ENCODE measurements around the gene HMGCR.

DNA sequence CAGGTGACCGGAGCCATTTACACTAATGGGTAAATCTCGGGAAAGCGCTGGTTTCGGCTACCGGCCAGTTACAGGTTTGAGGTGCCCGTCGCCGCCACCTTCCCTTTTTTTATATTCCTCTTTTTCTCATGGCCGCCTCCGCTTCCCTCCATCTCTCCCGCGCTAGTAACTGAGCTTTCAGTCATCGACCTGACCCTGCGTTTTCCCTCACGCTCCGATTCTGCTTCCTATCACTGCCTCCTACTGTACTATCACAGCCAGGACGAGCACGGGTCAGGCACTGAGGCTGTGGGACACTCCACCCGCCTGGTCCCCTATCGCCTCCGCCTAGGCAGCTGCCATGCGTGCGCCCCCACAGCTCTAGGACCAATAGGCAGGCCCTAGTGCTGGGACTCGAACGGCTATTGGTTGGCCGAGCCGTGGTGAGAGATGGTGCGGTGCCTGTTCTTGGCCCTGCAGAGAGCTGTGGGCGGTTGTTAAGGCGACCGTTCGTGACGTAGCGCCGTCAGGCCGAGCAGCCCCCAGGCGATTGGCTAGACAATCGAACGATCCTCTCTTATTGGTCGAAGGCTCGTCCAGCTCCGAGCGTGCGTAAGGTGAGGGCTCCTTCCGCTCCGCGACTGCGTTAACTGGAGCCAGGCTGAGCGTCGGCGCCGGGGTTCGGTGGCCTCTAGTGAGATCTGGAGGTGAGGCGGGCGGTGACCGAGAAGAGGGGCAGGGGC, at the start of gene HMGCR:
- TF ChIP-seq, protein P1, sequence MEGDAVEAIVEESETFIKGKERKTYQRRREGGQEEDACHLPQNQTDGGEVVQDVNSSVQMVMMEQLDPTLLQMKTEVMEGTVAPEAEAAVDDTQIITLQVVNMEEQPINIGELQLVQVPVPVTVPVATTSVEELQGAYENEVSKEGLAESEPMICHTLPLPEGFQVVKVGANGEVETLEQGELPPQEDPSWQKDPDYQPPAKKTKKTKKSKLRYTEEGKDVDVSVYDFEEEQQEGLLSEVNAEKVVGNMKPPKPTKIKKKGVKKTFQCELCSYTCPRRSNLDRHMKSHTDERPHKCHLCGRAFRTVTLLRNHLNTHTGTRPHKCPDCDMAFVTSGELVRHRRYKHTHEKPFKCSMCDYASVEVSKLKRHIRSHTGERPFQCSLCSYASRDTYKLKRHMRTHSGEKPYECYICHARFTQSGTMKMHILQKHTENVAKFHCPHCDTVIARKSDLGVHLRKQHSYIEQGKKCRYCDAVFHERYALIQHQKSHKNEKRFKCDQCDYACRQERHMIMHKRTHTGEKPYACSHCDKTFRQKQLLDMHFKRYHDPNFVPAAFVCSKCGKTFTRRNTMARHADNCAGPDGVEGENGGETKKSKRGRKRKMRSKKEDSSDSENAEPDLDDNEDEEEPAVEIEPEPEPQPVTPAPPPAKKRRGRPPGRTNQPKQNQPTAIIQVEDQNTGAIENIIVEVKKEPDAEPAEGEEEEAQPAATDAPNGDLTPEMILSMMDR (IDR thresholded peaks at IDR 0.05; ENCODE audit: insufficient read depth, low read length) = peak; percentile 1
- TF ChIP-seq POLR2AphosphoS5 (IDR thresholded peaks at IDR 0.05; ENCODE audit: low read depth) (peak; percentile 44), GABPA (IDR thresholded peaks at IDR 0.05; ENCODE audit: low read depth) (no peak)
- TF ChIP-seq, protein P2, sequence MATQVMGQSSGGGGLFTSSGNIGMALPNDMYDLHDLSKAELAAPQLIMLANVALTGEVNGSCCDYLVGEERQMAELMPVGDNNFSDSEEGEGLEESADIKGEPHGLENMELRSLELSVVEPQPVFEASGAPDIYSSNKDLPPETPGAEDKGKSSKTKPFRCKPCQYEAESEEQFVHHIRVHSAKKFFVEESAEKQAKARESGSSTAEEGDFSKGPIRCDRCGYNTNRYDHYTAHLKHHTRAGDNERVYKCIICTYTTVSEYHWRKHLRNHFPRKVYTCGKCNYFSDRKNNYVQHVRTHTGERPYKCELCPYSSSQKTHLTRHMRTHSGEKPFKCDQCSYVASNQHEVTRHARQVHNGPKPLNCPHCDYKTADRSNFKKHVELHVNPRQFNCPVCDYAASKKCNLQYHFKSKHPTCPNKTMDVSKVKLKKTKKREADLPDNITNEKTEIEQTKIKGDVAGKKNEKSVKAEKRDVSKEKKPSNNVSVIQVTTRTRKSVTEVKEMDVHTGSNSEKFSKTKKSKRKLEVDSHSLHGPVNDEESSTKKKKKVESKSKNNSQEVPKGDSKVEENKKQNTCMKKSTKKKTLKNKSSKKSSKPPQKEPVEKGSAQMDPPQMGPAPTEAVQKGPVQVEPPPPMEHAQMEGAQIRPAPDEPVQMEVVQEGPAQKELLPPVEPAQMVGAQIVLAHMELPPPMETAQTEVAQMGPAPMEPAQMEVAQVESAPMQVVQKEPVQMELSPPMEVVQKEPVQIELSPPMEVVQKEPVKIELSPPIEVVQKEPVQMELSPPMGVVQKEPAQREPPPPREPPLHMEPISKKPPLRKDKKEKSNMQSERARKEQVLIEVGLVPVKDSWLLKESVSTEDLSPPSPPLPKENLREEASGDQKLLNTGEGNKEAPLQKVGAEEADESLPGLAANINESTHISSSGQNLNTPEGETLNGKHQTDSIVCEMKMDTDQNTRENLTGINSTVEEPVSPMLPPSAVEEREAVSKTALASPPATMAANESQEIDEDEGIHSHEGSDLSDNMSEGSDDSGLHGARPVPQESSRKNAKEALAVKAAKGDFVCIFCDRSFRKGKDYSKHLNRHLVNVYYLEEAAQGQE (IDR thresholded peaks at IDR 0.05; ENCODE audit: insufficient replicate concordance, low read depth) = no peak
